Fibroblast of lung (primary cell): Measurements from ENCODE around the gene EMX2. TPM values are rescaled to one million over a fixed set of nuclear protein-coding genes. Genes with fewer than 3 reads are reported as not detected.

Experiments used
- DNase-seq, 2 donors: peaks; one replicate each; pipeline versions ENCODE4 v3.0.0 to v3.0.0-alpha.2; 2010; ENCODE audit warnings: low read depth in 2 of 2
- H2AFZ ChIP-seq: 2 replicates; pipeline ENCODE4 v1.5.1; 2012; ENCODE audit warnings: low read length, control low read depth, inconsistent platforms
- H3K27ac ChIP-seq: 2 replicates; pipeline ENCODE4 v1.5.1; 2011; ENCODE audit warnings: low read length, control low read depth; ENCODE audit not compliant: insufficient read depth
- H3K27me3 ChIP-seq: 2 replicates; pipeline ENCODE4 v1.5.1; 2011; ENCODE audit warnings: mild to moderate bottlenecking, low read length; ENCODE audit not compliant: control insufficient read depth, insufficient read depth
- H3K36me3 ChIP-seq: 2 replicates; pipeline ENCODE4 v1.5.1; 2011; ENCODE audit warnings: low read length; ENCODE audit not compliant: control insufficient read depth, insufficient read depth
- H3K4me1 ChIP-seq: 2 replicates; pipeline ENCODE4 v1.5.1; 2011; ENCODE audit warnings: low read length; ENCODE audit not compliant: control insufficient read depth, insufficient read depth; ENCODE audit errors: extremely low read depth
- H3K4me2 ChIP-seq: 2 replicates; pipeline ENCODE4 v1.5.1; 2011; ENCODE audit warnings: low read length, control low read depth; ENCODE audit not compliant: insufficient read depth; ENCODE audit errors: extremely low read depth
- H3K4me3 ChIP-seq, 4 experiments: fragments of 200-600 bp in 1 of 4; sonication (generic) in 1 of 4; replicated peaks in 1 of 4; 2 replicates each; pipeline ENCODE4 v1.5.1; 2011 to 2016; ENCODE audit warnings: low read length in 4 of 4, low read depth in 3 of 4, mild to moderate bottlenecking in 3 of 4, control low read depth in 2 of 4, inconsistent platforms in 1 of 4, mixed read lengths in 1 of 4; ENCODE audit not compliant: insufficient read depth in 1 of 4; ENCODE audit errors: control extremely low read depth in 1 of 4
- H3K79me2 ChIP-seq: 2 replicates; pipeline ENCODE4 v1.5.1; 2012; ENCODE audit warnings: mild to moderate bottlenecking, low read length, inconsistent platforms; ENCODE audit not compliant: control insufficient read depth, insufficient read depth
- H3K9ac ChIP-seq: 2 replicates; pipeline ENCODE4 v1.5.1; 2011; ENCODE audit warnings: mild to moderate bottlenecking, low read length, control low read depth; ENCODE audit not compliant: insufficient read depth
- H3K9me3 ChIP-seq: 2 replicates; pipeline ENCODE4 v1.5.1; 2012; ENCODE audit warnings: low read depth, low read length; ENCODE audit not compliant: control insufficient read depth, insufficient read depth
- H4K20me1 ChIP-seq: 2 replicates; pipeline ENCODE4 v1.5.1; 2011; ENCODE audit warnings: low read length; ENCODE audit not compliant: control insufficient read depth, insufficient read depth; ENCODE audit errors: extremely low read depth
- EZH2 ChIP-seq: IDR thresholded peaks from 2 replicates; pipeline ENCODE4 v1.5.1; 2012; ENCODE audit warnings: low read length, control low read depth, mild to moderate bottlenecking; ENCODE audit errors: missing control alignments
- polyA plus RNA-seq, 2 donors: library from polyadenylated mRNA; depleted of rRNA in 1 of 2; stranded (reverse) in 1 of 2; unstranded in 1 of 2; fragments of >200 nt; gene quantifications; 2 replicates each; pipeline ENCODE4 v1.2.1, GENCODE V29; 2011 to 2012; ENCODE audit warnings: missing spikeins in 1 of 2
- total RNA-seq: library from RNA; depleted of rRNA; stranded (reverse); fragments of >200 nt; gene quantifications from 2 replicates; pipeline ENCODE4 v1.2.1, GENCODE V29; 2014
- TF ChIP-seq, protein P1 (sequence below), 2 donors: IDR thresholded peaks in 1 of 2; conservative IDR thresholded peaks in 1 of 2; 1 replicate in 1 of 2; 2 replicates in 1 of 2; pipeline ENCODE4 v1.5.1; 2011 to 2012; ENCODE audit warnings: low read length in 2 of 2, control low read depth in 1 of 2, inconsistent platforms in 1 of 2, low read depth in 1 of 2, mild to moderate bottlenecking in 1 of 2

The EMX2 gene
- total and polyA plus RNA-seq, 2 donors (not counting 1 experiment from before 2014, with no cell fraction given): not detected

DNA sequence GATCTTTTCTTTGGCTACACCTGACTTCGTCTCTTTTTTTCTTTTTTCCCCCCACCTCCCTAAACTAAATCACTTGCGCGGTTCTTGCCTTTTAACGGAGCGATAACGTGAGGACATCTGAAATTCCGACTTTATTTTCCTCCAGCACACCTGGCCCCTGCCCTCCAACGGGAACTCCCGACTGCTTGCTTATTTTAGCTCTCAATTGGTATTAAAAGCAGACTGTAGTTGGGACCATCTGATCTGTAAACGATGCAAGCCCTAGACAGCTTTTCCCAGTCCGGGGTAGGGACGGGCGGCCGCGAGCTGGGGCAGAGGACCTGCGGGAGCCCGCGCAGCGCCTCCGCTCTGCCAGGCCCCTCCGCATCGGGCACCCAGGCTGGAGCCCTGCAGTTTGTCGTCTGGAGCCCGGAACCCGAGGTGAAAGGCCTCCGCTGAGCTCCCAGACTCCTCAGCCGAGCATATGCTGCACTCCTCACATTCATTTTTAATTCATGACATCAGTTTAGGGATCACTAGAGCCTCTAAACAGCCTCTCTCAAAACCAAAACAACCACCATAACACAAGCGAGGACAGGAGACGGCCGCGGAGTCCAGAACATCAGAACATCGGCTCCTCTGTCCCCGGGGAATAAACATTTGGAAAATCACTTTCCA is 10.0 kb upstream of the EMX2 start:
- H3K4me3 ChIP-seq: no peak overlapping the region
- no peak overlapping the region for H3K4me2 ChIP-seq
- H3K27me3 ChIP-seq: peaks cover 58% of the 10 kb centered on the region
- no peak for DNase-seq
- no peaks in the 10 kb centered on the region for H4K20me1 ChIP-seq
- no peaks in the 10 kb centered on the region for H3K79me2 ChIP-seq
- H3K36me3 ChIP-seq: no peaks in the 10 kb centered on the region
- no peaks in the 10 kb centered on the region for H3K4me1 ChIP-seq
- H3K9me3 ChIP-seq: no peaks in the 10 kb centered on the region
- no peak overlapping the region for H3K9ac ChIP-seq
- TF ChIP-seq, protein P1, sequence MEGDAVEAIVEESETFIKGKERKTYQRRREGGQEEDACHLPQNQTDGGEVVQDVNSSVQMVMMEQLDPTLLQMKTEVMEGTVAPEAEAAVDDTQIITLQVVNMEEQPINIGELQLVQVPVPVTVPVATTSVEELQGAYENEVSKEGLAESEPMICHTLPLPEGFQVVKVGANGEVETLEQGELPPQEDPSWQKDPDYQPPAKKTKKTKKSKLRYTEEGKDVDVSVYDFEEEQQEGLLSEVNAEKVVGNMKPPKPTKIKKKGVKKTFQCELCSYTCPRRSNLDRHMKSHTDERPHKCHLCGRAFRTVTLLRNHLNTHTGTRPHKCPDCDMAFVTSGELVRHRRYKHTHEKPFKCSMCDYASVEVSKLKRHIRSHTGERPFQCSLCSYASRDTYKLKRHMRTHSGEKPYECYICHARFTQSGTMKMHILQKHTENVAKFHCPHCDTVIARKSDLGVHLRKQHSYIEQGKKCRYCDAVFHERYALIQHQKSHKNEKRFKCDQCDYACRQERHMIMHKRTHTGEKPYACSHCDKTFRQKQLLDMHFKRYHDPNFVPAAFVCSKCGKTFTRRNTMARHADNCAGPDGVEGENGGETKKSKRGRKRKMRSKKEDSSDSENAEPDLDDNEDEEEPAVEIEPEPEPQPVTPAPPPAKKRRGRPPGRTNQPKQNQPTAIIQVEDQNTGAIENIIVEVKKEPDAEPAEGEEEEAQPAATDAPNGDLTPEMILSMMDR (conservative IDR thresholded peaks at IDR 0.05 in 1 of 2, IDR thresholded peaks at IDR 0.05 in 1 of 2; ENCODE audit: low read depth in 1 of 2, low read length in 2 of 2): no peak
- no peak overlapping the region for H3K27ac ChIP-seq
- H2AFZ ChIP-seq: no peak overlapping the region

DNA sequence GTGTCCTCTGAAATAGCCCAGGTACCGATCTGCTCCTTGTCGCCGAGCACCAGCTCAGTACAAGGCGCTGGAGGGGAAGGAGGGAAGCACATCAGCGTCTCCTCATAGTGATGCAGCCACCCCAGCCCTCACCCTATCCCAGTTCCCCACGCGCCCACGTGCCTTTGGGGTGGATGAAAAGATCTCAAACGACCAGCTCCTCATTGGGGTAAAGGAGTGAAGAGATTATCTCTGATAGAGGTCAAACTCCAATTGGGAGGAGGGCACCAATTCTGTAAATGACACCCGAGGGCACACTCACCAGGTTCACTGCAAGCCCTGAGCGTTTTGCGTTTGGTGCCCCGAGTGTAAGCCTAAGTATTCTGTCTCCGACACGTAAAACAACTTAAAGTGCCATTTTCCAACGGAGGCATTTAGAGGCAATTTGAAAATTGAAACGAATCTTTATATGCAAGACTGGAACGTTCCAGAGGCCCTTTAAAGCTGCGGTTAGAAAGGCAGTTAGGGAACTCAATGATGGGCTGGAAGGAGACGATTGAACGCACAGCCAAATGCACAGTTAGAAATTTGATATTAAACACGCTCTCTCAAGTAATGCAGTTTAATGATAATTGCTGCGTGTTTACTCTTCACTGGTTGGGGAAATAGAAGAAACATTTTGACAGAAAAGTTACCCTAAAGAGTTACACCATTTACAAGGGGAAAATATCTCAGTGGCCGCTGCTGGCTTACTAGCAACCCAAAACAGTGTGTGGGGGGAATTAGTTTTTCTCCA is 8.9 kb upstream of the EMX2 start:
- Histone ChIP-seq H3K9ac (no peak overlapping the region), H3K9me3 (no peaks in the 10 kb centered on the region), H3K36me3 (no peaks in the 10 kb centered on the region)

More for the DNA sequence above, 8.9 kb upstream of the EMX2 start:
- H3K27me3 ChIP-seq: peaks cover 61% of the 10 kb centered on the region
- TF ChIP-seq, protein P1 (conservative IDR thresholded peaks at IDR 0.05 in 1 of 2, IDR thresholded peaks at IDR 0.05 in 1 of 2; ENCODE audit: low read depth in 1 of 2, low read length in 2 of 2): no peak
- TF ChIP-seq EZH2: peak; percentile 56
- no peak overlapping the region for H3K27ac ChIP-seq
- no peaks in the 10 kb centered on the region for H3K4me1 ChIP-seq
- no peaks in the 10 kb centered on the region for H4K20me1 ChIP-seq
- no peak for DNase-seq
- H3K4me3 ChIP-seq: no peak overlapping the region
- no peak overlapping the region for H3K4me2 ChIP-seq
- no peak overlapping the region for H2AFZ ChIP-seq
- no peaks in the 10 kb centered on the region for H3K79me2 ChIP-seq
